ENCODE measurements around the gene SARDH.

SARDH gene

GRCh38 chr9:133734590-133735414 lies 3.4 kb downstream of the SARDH start:
- DNase-seq (ENCODE audit: low read depth, low spot score): no peak

GRCh38 chr9:133733796-133734533 lies 4.2 kb downstream of the SARDH start:
- no peak for DNase-seq (ENCODE audit: low read depth, low spot score)

DNA sequence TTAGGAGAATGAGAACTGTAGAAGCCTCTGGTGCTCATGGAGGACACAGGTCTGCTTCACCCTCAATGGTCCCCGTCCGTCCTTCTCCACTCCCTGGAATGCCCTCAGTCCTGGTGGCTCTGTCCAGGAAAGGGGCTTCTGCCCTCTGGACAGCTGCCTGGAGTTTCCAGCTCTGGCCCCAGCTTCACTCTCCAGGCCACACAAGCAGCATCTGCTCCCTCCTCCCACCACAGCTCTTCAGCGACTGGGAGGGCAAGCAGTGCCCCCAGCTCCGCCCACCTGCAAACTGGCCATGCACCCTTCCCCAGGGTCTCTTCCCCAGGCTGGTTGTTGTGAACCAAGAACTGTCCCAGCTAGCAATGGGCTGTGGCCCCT lies 4.7 kb downstream of the SARDH start:
- no peak for DNase-seq (ENCODE audit: low read depth, low spot score)

DNA sequence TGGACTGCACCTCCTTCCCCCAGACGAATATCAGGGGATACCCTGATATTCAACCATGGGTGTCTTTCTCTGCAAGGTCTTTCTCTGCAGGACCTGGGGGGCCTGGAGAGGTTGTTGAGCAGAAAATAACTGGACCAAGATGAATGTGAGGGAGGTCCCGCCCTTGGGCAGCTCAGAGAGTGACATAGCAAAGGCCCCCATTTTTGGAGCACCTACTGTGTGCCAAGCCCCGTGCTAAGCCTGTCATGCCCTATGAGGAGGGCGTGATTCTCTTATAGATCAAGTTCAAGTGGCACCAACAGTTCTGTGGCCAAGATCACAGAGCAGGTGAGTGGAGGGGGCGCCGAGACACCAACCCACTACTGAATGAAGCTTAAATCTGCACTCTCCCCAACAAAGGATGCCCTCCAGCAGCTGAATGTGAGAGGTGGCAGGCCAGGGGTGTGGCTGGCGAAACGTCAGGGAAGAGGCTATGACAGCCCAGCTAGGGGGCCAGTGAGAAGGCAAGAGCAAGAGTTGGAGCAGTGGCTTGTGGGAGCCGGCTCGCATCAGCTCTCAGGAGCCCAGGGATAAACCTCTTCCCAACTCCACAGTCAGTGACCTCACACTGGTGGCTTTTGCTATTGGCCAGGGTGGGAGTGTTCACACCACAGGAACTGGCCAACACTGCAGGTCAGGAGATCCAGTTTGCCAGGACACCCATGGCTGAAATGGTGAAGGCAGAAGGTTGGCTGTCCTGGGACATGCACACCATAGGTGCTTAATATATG lies 5.3 kb downstream of the SARDH start:
- DNase-seq (ENCODE audit: low read depth, low spot score): no peak

DNA sequence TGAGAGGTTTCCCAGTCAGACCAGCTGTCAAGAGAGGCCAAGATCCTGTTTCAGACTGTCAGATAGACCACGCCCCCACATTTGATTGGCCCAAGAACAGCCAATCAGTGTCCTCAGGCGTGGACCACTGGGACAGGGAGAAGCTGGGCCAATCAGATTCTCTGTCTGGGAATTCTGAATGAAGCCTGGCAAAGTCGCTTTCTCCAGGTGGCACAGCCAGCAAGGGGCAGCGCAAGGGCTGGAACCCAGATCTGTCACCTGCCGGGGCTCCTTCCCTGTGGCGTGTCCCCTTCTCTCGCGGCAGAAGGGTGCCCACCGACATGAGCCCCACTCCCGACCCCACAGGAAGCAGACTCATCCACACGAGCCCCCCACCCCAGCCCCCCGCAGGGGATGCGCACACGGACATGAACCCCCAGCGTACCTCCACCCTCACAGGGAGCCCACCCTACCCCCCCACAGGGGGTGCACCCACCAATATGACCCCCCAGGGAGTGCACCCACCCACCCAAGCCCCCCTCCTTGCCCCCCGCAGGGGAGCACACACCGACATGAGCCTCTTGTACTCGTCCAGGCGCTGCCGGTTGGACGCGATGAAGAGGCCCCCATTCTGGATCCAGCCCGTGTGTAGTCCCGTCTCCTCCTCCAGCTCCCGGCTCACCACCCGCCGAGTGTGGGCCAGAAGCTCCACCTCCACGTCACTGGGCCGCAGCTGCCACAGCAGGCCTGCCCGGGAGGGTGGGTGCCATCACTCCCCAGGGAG lies 6.1 kb downstream of the SARDH start:
- DNase-seq (ENCODE audit: low read depth, low spot score): no peak

- DNase-seq (ENCODE audit: low read depth, low spot score): no peak
These were observed 7.0 kb downstream of the SARDH start for GRCh38 chr9:133730994-133731715.

- no peak for DNase-seq (ENCODE audit: low read depth, low spot score)
These were observed 8.4 kb downstream of the SARDH start for GRCh38 chr9:133729617-133730281.

DNA sequence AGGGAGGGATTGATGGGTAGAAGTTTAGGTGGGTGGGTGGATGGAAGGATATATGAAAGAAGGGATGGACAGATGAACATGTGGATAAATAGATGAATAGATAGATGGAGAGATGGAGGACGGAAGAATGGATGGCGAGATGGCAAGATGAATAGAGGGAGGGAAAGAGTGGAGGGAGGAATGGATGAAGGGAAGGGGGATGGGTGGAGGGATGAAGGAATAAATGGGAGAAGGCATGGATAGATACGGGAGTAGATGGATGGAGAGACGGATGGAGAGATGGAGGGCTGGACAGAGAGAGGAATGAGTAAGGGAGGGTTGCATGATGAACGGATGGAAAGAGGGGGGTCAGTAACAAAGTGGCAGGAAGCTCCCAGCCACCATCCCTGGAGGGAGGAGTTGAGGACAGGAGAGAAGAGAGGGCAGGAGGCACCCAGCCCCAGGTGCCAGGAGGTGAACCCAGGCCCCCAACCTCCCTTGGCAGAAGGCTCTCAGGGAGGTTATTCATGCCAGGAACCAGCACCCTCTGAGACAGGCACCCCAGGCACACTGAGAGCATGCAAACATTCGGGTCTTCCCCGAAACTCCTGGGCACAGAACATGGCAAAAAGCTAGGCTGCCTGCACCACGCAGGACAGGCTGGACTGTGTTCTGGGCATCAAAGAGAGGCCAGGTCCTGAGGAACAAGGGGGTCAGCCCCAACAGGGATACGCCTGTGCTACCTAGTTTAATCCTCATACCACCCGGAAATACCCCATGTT lies 9.1 kb downstream of the SARDH start:
- no peak for DNase-seq (ENCODE audit: low read depth, low spot score)

DNA sequence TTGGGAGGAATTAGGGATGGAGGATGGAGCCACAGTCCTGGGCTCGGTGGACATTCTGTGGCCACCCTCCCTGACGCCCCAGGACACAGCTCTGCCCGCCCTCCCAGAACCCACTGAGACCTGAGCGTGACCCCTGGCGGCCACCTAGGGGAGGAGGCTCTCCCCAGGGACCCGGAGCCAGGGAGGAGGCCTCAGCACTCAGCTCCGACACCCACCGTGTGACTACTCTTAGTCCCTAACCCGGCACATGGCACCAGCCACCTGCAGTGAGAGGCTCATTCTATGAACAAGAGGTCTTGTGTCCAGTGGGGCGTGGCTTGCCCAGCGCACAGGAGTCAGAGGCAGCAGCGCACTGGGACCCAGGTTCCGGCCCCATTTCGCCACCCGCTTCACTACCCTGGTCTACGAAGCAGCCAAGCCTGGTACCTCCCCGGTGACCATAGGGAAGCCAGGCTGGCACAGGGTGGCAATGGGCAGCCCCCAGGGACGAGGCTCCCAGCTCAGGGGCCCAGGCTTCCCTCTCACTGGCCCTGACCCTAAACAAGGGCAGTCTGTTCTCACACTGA lies 10.2 kb downstream of the SARDH start:
- DNase-seq (ENCODE audit: low read depth, low spot score): no peak

- DNase-seq (ENCODE audit: low read depth, low spot score): no peak
These were observed 10.8 kb downstream of the SARDH start for GRCh38 chr9:133727277-133727875.

GRCh38 chr9:133726401-133727276 lies 11.5 kb downstream of the SARDH start:
- peak; percentile 37 for DNase-seq (ENCODE audit: low read depth, low spot score)

GRCh38 chr9:133725886-133726285 lies 12.3 kb downstream of the SARDH start:
- no peak for DNase-seq (ENCODE audit: low read depth, low spot score)

- no peak for DNase-seq (ENCODE audit: low read depth, low spot score)
These were observed 19.4 kb downstream of the SARDH start for GRCh38 chr9:133718563-133719315.

DNA sequence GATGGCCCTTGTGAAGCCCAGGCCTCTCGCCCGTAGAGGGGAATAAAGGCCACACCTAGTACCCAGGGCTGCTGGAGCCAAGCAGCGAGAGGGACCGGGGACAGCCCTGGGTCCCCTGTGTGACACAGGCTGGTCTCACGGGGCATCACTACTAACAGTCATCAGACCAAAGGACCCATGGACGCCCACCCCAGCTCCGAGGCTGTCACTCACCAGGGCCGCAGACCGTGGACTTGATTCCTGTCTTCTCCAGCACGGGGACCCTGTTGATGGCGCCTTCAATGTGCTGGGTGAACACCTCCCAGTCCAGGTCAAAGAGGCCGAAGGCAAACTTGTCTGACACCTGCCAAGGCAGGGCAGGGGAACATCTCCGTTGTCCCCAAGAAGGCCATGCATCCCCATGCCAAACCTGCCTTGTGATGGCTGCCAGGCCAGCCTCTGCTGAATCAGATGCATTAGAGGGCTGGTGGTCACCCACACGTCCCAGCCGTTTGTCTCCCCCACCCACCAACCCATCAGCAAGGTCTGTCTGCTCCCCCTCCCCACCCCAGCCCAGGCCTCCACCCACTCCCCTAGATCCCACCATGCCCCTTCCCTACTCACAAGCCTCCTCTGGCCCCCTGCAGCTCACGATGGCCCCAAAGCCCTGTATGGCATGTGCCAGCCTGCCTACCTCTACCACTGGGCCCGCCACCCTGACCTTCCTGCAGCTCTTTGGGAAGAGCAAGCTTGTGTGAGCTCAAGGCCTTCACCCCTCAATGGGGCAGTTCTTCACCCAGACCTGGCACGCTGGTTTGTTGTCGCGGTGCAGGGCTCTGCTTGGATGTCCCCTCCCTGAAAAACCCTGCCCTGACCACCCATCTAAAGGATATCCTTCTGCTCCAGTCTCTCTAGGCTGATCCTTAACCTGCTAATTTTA lies 20.8 kb downstream of the SARDH start:
- no peak for DNase-seq (ENCODE audit: low read depth, low spot score)

DNA sequence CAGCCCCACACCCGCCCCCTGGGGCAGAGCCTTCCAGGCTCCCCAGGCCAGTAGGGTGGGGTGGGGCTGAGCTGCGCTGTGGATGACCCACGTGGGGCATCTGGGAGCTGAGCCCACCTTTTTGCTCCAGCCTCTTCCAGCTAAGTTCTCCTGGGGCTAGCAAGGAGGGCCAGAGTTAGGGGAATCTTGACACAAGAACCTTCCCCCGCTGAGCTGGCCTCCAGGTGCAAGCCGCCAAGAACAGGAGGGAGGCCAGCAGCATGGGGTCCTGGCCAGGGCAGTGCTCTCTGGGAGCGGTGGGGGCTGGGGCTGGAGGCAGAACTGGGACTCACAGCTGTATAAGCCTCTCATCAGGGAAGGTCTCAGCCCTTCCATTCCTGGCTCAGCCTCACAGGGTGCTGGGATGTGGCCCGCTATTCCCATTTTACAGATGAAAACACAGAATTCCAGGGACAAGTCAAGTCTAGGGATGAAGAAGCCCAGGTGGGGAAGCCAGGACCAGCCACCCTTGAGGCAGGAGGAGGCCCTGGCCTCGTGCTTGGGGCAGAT lies 21.5 kb downstream of the SARDH start:
- no peak for DNase-seq (ENCODE audit: low read depth, low spot score)

Measured in activated naive CD8-positive, alpha-beta T cell treated with anti-CD3 and anti-CD28 coated beads, Interleukin-2, amount 50 U/mL, for 16 hours (primary cell).